HEK293 (cell line): ENCODE measurements around the gene PTPRG.

Source experiments
- CTCF ChIA-PET: fragments of 350-600 bp; formaldehyde crosslinking; extraction: SDS; loops from one replicate; lab custom pipeline; 2021; ENCODE audit warnings: antibody characterized with exemption; lab: Yijun Ruan, JAX
- POLR2A ChIA-PET: fragments of 300-600 bp; formaldehyde crosslinking; extraction: SDS; loops from one replicate; lab custom pipeline; 2020; ENCODE audit warnings: antibody characterized with exemption, inconsistent platforms; lab: Yijun Ruan, JAX
- H3K27ac ChIP-seq: fragments of 200-500 bp; sonication (Bioruptor generic); 2 replicates; pipeline ENCODE4 v1.5.1; 2014; ENCODE audit warnings: low read depth, low read length, control low read depth, inconsistent platforms; ENCODE audit errors: extremely low read depth
- H3K36me3 ChIP-seq, 2 experiments: fragments of 200-500 bp in 1 of 2; sonication (Bioruptor generic) in 1 of 2; 1 replicate in 1 of 2; 2 replicates in 1 of 2; pipeline ENCODE4 v1.5.1; 2014 to 2017; ENCODE audit warnings: inconsistent platforms in 2 of 2, low read length in 2 of 2; ENCODE audit not compliant: control insufficient read depth in 2 of 2, insufficient read depth in 1 of 2
- H3K4me1 ChIP-seq: fragments of 200-500 bp; sonication (Bioruptor generic); 2 replicates; pipeline ENCODE4 v1.5.1; 2014; ENCODE audit warnings: mild to moderate bottlenecking, low read length, inconsistent platforms; ENCODE audit not compliant: control insufficient read depth, insufficient read depth
- H3K4me3 ChIP-seq: 2 replicates; pipeline ENCODE4 v1.5.1; 2011; ENCODE audit warnings: low read depth, mild to moderate bottlenecking, control low read depth, low read length, moderate library complexity
- H3K9me3 ChIP-seq: fragments of 200-500 bp; sonication (Bioruptor generic); 2 replicates; pipeline ENCODE4 v1.5.1; 2014; ENCODE audit warnings: low read depth, low read length, inconsistent platforms; ENCODE audit not compliant: control insufficient read depth, insufficient read depth
- IKZF3 ChIP-seq: fragments of 450-650 bp; IDR thresholded peaks from 2 replicates; pipeline ENCODE4 v1.5.0; 2018; ENCODE audit warnings: missing biosample characterization, mild to moderate bottlenecking, missing genetic modification characterization, moderate library complexity
- SCRT1 ChIP-seq: fragments of 450-650 bp; formaldehyde crosslinking; IDR thresholded peaks from 2 replicates; pipeline ENCODE4 v1.5.1; 2016; ENCODE audit warnings: missing biosample characterization, missing genetic modification characterization, borderline replicate concordance
- ZBTB1 ChIP-seq: fragments of 450-650 bp; formaldehyde crosslinking; IDR thresholded peaks from 2 replicates; pipeline ENCODE4 v1.5.1; 2016; ENCODE audit warnings: missing biosample characterization, missing genetic modification characterization
- ZBTB21 ChIP-seq: fragments of 450-650 bp; formaldehyde crosslinking; IDR thresholded peaks from 2 replicates; pipeline ENCODE4 v1.5.1; 2017; ENCODE audit warnings: missing biosample characterization, missing genetic modification characterization
- ZBTB48 ChIP-seq: fragments of 450-650 bp; formaldehyde crosslinking; IDR thresholded peaks from 2 replicates; pipeline ENCODE4 v1.5.1; 2016; ENCODE audit warnings: missing biosample characterization, missing genetic modification characterization
- ZNF132 ChIP-seq: fragments of 450-650 bp; formaldehyde crosslinking; IDR thresholded peaks from 2 replicates; pipeline ENCODE4 v1.5.1; 2017; ENCODE audit warnings: missing biosample characterization, missing genetic modification characterization, borderline replicate concordance
- ZNF16 ChIP-seq: fragments of 450-650 bp; formaldehyde crosslinking; IDR thresholded peaks from 2 replicates; pipeline ENCODE4 v1.5.1; 2016; ENCODE audit warnings: low read depth, missing biosample characterization, missing genetic modification characterization
- ZNF175 ChIP-seq: fragments of 450-650 bp; formaldehyde crosslinking; IDR thresholded peaks from 2 replicates; pipeline ENCODE4 v1.5.1; 2016; ENCODE audit warnings: missing biosample characterization, missing genetic modification characterization
- ZNF214 ChIP-seq: fragments of 450-650 bp; formaldehyde crosslinking; IDR thresholded peaks from 2 replicates; pipeline ENCODE4 v1.5.1; 2017; ENCODE audit warnings: missing biosample characterization, mild to moderate bottlenecking, missing genetic modification characterization, borderline replicate concordance
- ZNF274 ChIP-seq, 2 experiments: fragments of 200-500 bp in 1 of 2; fragments of 450-650 bp in 1 of 2; sonication (Bioruptor generic) in 1 of 2; formaldehyde crosslinking in 1 of 2; IDR thresholded peaks; 2 replicates each; pipeline versions ENCODE4 v1.5.1 to v1.6.1; 2014 to 2016; ENCODE audit warnings: borderline replicate concordance in 1 of 2, inconsistent platforms in 1 of 2, low read length in 1 of 2, missing biosample characterization in 1 of 2, missing genetic modification characterization in 1 of 2
- ZNF362 ChIP-seq: fragments of 450-650 bp; formaldehyde crosslinking; IDR thresholded peaks from 2 replicates; pipeline ENCODE4 v1.5.1; 2016; ENCODE audit warnings: missing biosample characterization, missing genetic modification characterization
- ZNF366 ChIP-seq: fragments of 450-650 bp; formaldehyde crosslinking; conservative IDR thresholded peaks from 2 replicates; pipeline ENCODE4 v1.5.1; 2016; ENCODE audit warnings: missing biosample characterization, missing genetic modification characterization
- ZNF394 ChIP-seq: fragments of 450-650 bp; formaldehyde crosslinking; IDR thresholded peaks from 2 replicates; pipeline ENCODE4 v1.5.1; 2016; ENCODE audit warnings: missing biosample characterization, missing genetic modification characterization, mild to moderate bottlenecking, moderate library complexity, borderline replicate concordance
- ZNF404 ChIP-seq: fragments of 450-650 bp; formaldehyde crosslinking; IDR thresholded peaks from 2 replicates; pipeline ENCODE4 v1.5.1; 2017; ENCODE audit warnings: missing biosample characterization, missing genetic modification characterization
- ZNF501 ChIP-seq: fragments of 450-650 bp; formaldehyde crosslinking; IDR thresholded peaks from 2 replicates; pipeline ENCODE4 v1.5.1; 2016; ENCODE audit warnings: missing biosample characterization, missing genetic modification characterization
- ZNF521 ChIP-seq: fragments of 450-650 bp; formaldehyde crosslinking; IDR thresholded peaks from 2 replicates; pipeline ENCODE4 v1.5.1; 2017; ENCODE audit warnings: missing biosample characterization, mild to moderate bottlenecking, missing genetic modification characterization
- ZNF544 ChIP-seq: fragments of 450-650 bp; formaldehyde crosslinking; IDR thresholded peaks from 2 replicates; pipeline ENCODE4 v1.5.0; 2017; ENCODE audit warnings: missing biosample characterization, missing genetic modification characterization
- ZNF571 ChIP-seq: fragments of 450-650 bp; formaldehyde crosslinking; IDR thresholded peaks from 2 replicates; pipeline ENCODE4 v1.5.0; 2017; ENCODE audit warnings: missing biosample characterization, missing genetic modification characterization
- ZNF585B ChIP-seq: fragments of 450-650 bp; formaldehyde crosslinking; IDR thresholded peaks from 2 replicates; pipeline ENCODE4 v1.5.1; 2016; ENCODE audit warnings: missing biosample characterization, missing genetic modification characterization
- ZNF596 ChIP-seq: fragments of 450-650 bp; IDR thresholded peaks from 2 replicates; pipeline ENCODE4 v1.5.0; 2018; ENCODE audit warnings: missing biosample characterization, mild to moderate bottlenecking, missing genetic modification characterization, moderate library complexity
- ZNF664 ChIP-seq: fragments of 450-650 bp; formaldehyde crosslinking; IDR thresholded peaks from 2 replicates; pipeline ENCODE4 v1.5.1; 2016; ENCODE audit warnings: missing biosample characterization, missing genetic modification characterization
- ZNF707 ChIP-seq: fragments of 450-650 bp; formaldehyde crosslinking; IDR thresholded peaks from 2 replicates; pipeline ENCODE4 v1.5.1; 2016; ENCODE audit warnings: missing biosample characterization, missing genetic modification characterization
- ZNF843 ChIP-seq: fragments of 450-650 bp; formaldehyde crosslinking; IDR thresholded peaks from 2 replicates; pipeline ENCODE4 v1.5.1; 2016; ENCODE audit warnings: missing biosample characterization, missing genetic modification characterization
- ZSCAN30 ChIP-seq: fragments of 450-650 bp; IDR thresholded peaks from 2 replicates; pipeline ENCODE4 v1.5.1; 2018; ENCODE audit warnings: missing biosample characterization, mild to moderate bottlenecking, missing genetic modification characterization, moderate library complexity
- TF ChIP-seq, protein P1 (sequence below): fragments of 450-650 bp; IDR thresholded peaks from 2 replicates; pipeline ENCODE4 v1.5.1; 2018; ENCODE audit warnings: missing biosample characterization, missing genetic modification characterization

The PTPRG gene

GRCh38 chr3:61945657-61946056 lies 384.3 kb downstream of the PTPRG start:
- POLR2A ChIA-PET, result no interaction called here
- H3K4me3 ChIP-seq, result no peak overlapping the region
- H3K36me3 ChIP-seq, result no peaks in the 10 kb centered on the region
- no peaks in the 10 kb centered on the region for H3K9me3 ChIP-seq
- CTCF ChIA-PET, result interaction anchor here (2.2 kb wide), 1 partner anchor 9 kb away, joined by 13 read pairs; no protein-coding TSS in a partner anchor
- TF ChIP-seq ZNF585B (no peak), ZBTB48 (no peak), ZNF501 (tag by site-specific recombination) (no peak), IKZF3 (tag by site-specific recombination) (no peak), ZNF521 (tag by site-specific recombination) (no peak), ZNF571 (no peak), ZNF366 (tag by site-specific recombination) (no peak), ZNF132 (tag by site-specific recombination) (no peak), ZBTB1 (tag by site-specific recombination) (no peak), ZNF544 (tag by site-specific recombination) (no peak), ZNF362 (tag by site-specific recombination) (no peak), ZNF175 (no peak), ZNF843 (tag by site-specific recombination) (no peak), ZNF274 (IDR thresholded peaks at IDR 0.05; ENCODE audit: low read length) (no peak), ZNF274 (tag by site-specific recombination; IDR thresholded peaks at IDR 0.05; ENCODE audit: borderline replicate concordance) (no peak), SCRT1 (tag by site-specific recombination) (no peak), ZNF596 (tag by site-specific recombination) (no peak)
- TF ChIP-seq, protein P1, sequence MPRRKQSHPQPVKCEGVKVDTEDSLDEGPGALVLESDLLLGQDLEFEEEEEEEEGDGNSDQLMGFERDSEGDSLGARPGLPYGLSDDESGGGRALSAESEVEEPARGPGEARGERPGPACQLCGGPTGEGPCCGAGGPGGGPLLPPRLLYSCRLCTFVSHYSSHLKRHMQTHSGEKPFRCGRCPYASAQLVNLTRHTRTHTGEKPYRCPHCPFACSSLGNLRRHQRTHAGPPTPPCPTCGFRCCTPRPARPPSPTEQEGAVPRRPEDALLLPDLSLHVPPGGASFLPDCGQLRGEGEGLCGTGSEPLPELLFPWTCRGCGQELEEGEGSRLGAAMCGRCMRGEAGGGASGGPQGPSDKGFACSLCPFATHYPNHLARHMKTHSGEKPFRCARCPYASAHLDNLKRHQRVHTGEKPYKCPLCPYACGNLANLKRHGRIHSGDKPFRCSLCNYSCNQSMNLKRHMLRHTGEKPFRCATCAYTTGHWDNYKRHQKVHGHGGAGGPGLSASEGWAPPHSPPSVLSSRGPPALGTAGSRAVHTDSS (tag by site-specific recombination), result no peak
- no peak overlapping the region for H3K27ac ChIP-seq
- H3K4me1 ChIP-seq, result no peaks in the 10 kb centered on the region

DNA sequence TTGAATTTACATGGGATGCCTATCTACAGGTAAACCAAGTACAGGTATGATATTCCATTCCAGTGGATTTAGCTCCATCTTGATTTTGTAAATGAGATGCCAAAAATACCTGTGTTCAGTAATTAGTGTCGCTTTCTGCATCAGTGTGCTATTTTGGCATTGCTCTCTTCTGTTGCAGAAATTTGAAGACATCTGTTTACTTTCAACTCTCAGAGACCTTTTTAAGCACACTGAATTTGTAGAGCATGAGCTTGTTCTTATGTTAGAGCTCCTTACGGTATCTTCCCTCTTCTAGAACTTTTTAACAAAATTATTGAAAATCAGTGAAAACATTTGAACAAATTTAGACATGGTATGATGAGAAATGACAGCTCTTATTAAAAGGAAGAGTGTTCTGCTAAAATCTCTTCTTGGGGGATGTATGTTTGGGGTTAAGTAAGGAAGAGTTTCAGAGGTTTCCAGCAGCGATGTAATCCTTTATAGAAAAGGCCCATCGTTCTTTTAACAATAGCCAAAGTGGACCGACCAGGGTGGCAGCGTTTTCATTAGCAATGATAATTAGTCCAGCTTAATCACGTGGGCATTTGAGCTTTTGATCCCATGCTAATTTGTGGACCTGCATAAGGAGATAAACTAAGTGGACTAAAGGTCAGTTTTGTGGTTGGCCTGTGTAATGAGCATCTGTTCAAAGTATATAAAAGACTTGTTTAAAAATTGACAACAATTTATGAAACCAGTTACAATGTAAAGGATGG lies 385.4 kb downstream of the PTPRG start:
- TF ChIP-seq, protein P1 (tag by site-specific recombination), result no peak
- TF ChIP-seq ZNF214 (tag by site-specific recombination) (no peak), ZNF664 (tag by site-specific recombination) (no peak), ZNF394 (tag by site-specific recombination) (no peak), ZNF175 (no peak), ZSCAN30 (no peak), ZNF501 (tag by site-specific recombination) (no peak), ZBTB21 (tag by site-specific recombination) (no peak), ZNF16 (tag by site-specific recombination) (no peak), ZNF707 (tag by site-specific recombination) (no peak), ZNF404 (no peak)
- Histone ChIP-seq H3K4me3 (no peak overlapping the region), H3K9me3 (no peaks in the 10 kb centered on the region), H3K36me3 (no peaks in the 10 kb centered on the region), H3K27ac (no peak overlapping the region), H3K4me1 (no peaks in the 10 kb centered on the region)
- POLR2A ChIA-PET, result no interaction called here
- CTCF ChIA-PET, result interaction anchor here (0.7 to 2.2 kb wide), 2 partner anchors 10 to 48 kb away, joined by 3 to 13 read pairs; no protein-coding TSS in a partner anchor
